Loucy (cell line): ENCODE data around the gene LYVE1.

Experiments used
- CTCF ChIP-seq: fragments of 200-600 bp; sonication (generic); conservative IDR thresholded peaks from 2 replicates; pipeline ENCODE4 v1.5.1; 2014; ENCODE audit warnings: mild to moderate bottlenecking, antibody characterized with exemption, low read length
- EZH2phosphoT487 ChIP-seq: fragments of 200-600 bp; IDR thresholded peaks from 2 replicates; pipeline ENCODE4 v1.6.1; 2018; ENCODE audit warnings: antibody characterized with exemption, mild to moderate bottlenecking, moderate library complexity, borderline replicate concordance

GRCh38 chr11:10537600-10537999 is 30.9 kb downstream of the LYVE1 start:
- TF ChIP-seq CTCF (no peak), EZH2phosphoT487 (no peak)
